Fibroblast of pulmonary artery (primary cell): ENCODE measurements around the gene CPTP.

Experiments used
- DNase-seq: peaks from one replicate; pipeline ENCODE4 v3.0.0-alpha.2; 2010; ENCODE audit warnings: low read depth
- H3K4me3 ChIP-seq: replicated peaks from 2 replicates; pipeline ENCODE4 v1.5.1; 2011; ENCODE audit warnings: low read depth, mild to moderate bottlenecking, control low read depth, low read length, moderate library complexity
- CTCF ChIP-seq: IDR thresholded peaks from 2 replicates; pipeline ENCODE4 v1.5.1; 2011; ENCODE audit warnings: mild to moderate bottlenecking, control low read depth, low read length, inconsistent platforms; ENCODE audit errors: missing control alignments

Gene CPTP

GRCh38 chr1:1329304-1330210, 5.0 kb downstream of the CPTP start:
- no peak overlapping the region for H3K4me3 ChIP-seq
- TF ChIP-seq CTCF = no peak
- DNase-seq = no peak

- no peak overlapping the region for H3K4me3 ChIP-seq
- no peak for TF ChIP-seq CTCF
- DNase-seq = no peak
These were observed 5.9 kb downstream of the CPTP start for GRCh38 chr1:1330366-1331067.

GRCh38 chr1:1331068-1331965, 6.7 kb downstream of the CPTP start, which contains the start of gene TAS1R3:
Gene TAS1R3 (plus strand): TSS chr1:1331280. CDS start chr1:1331346, 66 bp downstream.
- H3K4me3 ChIP-seq = no peak within 1 kb of the TSS
- no peak for DNase-seq
- no peak for TF ChIP-seq CTCF

GRCh38 chr1:1332031-1332755, 7.6 kb downstream of the CPTP start:
- no peak overlapping the region for H3K4me3 ChIP-seq
- no peak for DNase-seq
- TF ChIP-seq CTCF = no peak

GRCh38 chr1:1332774-1333480, 8.3 kb downstream of the CPTP start:
- TF ChIP-seq CTCF = no peak
- DNase-seq = no peak
- H3K4me3 ChIP-seq = no peak overlapping the region
